MM.1S (cell line): Measurements from ENCODE around the gene GRM5.
"Not testable (repeated sequence)": the region's sequence is repeated elsewhere in the genome, so short reads cannot be mapped to it uniquely, and the experiment has no call there.

Experiments
- DNase-seq: peaks from one replicate; pipeline ENCODE4 v3.0.0-alpha.2; 2015
- H2AFZ ChIP-seq: fragments of 300-600 bp; sonication (generic); 2 replicates; pipeline ENCODE4 v1.6.0; 2016; ENCODE audit warnings: antibody characterized with exemption, low read length
- H3F3A ChIP-seq: fragments of 300-600 bp; sonication (generic); 2 replicates; pipeline ENCODE4 v1.6.1; 2016; ENCODE audit warnings: mild to moderate bottlenecking, antibody characterized with exemption, low read length, moderate library complexity, mixed read lengths; ENCODE audit not compliant: insufficient read depth
- H3K27ac ChIP-seq: fragments of 300-600 bp; sonication (generic); 2 replicates; pipeline ENCODE4 v1.5.1; 2016; ENCODE audit warnings: mild to moderate bottlenecking, low read length
- H3K27me3 ChIP-seq: fragments of 300-600 bp; sonication (generic); replicated peaks from 2 replicates; pipeline ENCODE4 v1.6.0; 2016; ENCODE audit warnings: low read length; ENCODE audit not compliant: insufficient read depth
- H3K36me3 ChIP-seq: fragments of 300-600 bp; sonication (generic); replicated peaks from 2 replicates; pipeline ENCODE4 v1.6.1; 2016; ENCODE audit warnings: mild to moderate bottlenecking, low read length, mixed read lengths; ENCODE audit not compliant: insufficient read depth
- H3K4me1 ChIP-seq: fragments of 300-600 bp; sonication (generic); 2 replicates; pipeline ENCODE4 v1.6.1; 2016; ENCODE audit warnings: low read length, mixed read lengths
- H3K4me2 ChIP-seq: fragments of 300-600 bp; sonication (generic); 2 replicates; pipeline ENCODE4 v1.6.0; 2016; ENCODE audit warnings: low read depth, low read length
- H3K4me3 ChIP-seq: fragments of 300-600 bp; sonication (generic); 2 replicates; pipeline ENCODE4 v1.5.1; 2016; ENCODE audit warnings: low read length, mixed read lengths
- H3K79me2 ChIP-seq: fragments of 300-600 bp; sonication (generic); 2 replicates; pipeline ENCODE4 v1.6.1; 2016; ENCODE audit warnings: mixed run types, low read length, mixed read lengths
- H3K9ac ChIP-seq: fragments of 300-600 bp; sonication (generic); 2 replicates; pipeline ENCODE4 v1.6.1; 2016; ENCODE audit warnings: low read length, mixed read lengths
- H3K9me2 ChIP-seq: fragments of 300-600 bp; sonication (generic); replicated peaks from 2 replicates; pipeline ENCODE4 v1.6.1; 2016; ENCODE audit warnings: mild to moderate bottlenecking, low read length, mixed read lengths; ENCODE audit not compliant: insufficient read depth
- H3K9me3 ChIP-seq: fragments of 300-600 bp; sonication (generic); replicated peaks from 2 replicates; pipeline ENCODE4 v1.6.1; 2016; ENCODE audit warnings: mild to moderate bottlenecking, low read length, mixed read lengths; ENCODE audit not compliant: insufficient read depth
- H4K20me1 ChIP-seq: fragments of 300-600 bp; sonication (generic); 2 replicates; pipeline ENCODE4 v1.6.1; 2016; ENCODE audit warnings: mild to moderate bottlenecking, low read length, moderate library complexity, mixed read lengths; ENCODE audit not compliant: insufficient read depth
- EZH2 ChIP-seq: fragments of 300-600 bp; sonication (generic); optimal IDR thresholded peaks from 2 replicates; pipeline ENCODE3; 2017; ENCODE audit warnings: low read depth, mild to moderate bottlenecking, antibody characterized with exemption, low read length, mixed read lengths
- EZH2phosphoT487 ChIP-seq: fragments of 300-600 bp; sonication (generic); IDR thresholded peaks from 2 replicates; pipeline ENCODE4 v1.6.1; 2018; ENCODE audit warnings: antibody characterized with exemption, low read length
- TF ChIP-seq, protein P1 (sequence below): fragments of 300-600 bp; sonication (generic); IDR thresholded peaks from 2 replicates; pipeline ENCODE4 v1.5.1; 2016; ENCODE audit warnings: antibody characterized with exemption, low read length, mixed read lengths

Gene GRM5

DNA sequence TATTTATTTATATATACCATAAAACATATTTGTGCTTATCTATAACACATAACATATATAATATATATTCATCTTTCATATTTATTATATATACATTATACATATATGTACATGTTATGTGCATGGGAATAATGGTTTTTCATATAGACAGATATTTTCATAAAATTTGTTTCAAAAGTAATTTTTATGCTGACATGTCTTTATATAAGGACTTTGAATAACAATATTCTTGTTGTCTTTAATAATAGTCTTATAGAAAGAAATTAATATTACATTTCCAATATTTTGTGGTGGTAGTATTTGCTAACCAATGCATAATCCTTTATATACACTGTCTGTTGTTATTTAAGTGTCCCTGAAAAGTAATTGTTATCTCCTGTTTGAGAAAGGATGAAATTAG is 49.6 kb downstream of the GRM5 start:
- no peak overlapping the region for H3K9ac ChIP-seq

DNA sequence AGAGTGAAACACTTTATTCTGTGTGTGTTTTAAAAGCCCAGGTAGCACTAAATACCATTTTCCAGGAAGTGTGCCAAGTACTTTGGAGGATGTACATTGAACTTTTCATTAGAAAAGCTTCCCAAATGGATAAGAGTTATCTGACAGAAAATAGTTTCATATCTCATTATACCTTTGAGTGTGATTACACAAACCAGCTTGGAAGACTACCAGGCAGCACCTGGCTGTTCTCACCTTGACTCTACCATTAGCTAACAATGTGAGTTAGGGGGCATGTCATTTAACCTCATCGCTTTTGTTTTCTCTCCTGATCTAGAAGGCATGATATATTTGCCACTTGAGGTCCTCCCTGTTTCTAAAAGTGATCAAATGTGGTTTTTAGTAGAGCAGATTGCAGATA is 50.2 kb downstream of the GRM5 start:
- Histone ChIP-seq H3K79me2 (no peaks in the 10 kb centered on the region), H3K9me2 (no peaks in the 10 kb centered on the region), H3K4me1 (no peaks in the 10 kb centered on the region), H3K27me3 (no peaks in the 10 kb centered on the region), H2AFZ (no peak overlapping the region), H3K4me3 (no peak overlapping the region), H3K4me2 (no peak overlapping the region), H3K9ac (no peak overlapping the region), H3K36me3 (no peaks in the 10 kb centered on the region), H3K27ac (no peak overlapping the region), H3K9me3 (no peaks in the 10 kb centered on the region), H4K20me1 (no peaks in the 10 kb centered on the region), H3F3A (no peaks in the 10 kb centered on the region)
- no peak for TF ChIP-seq EZH2phosphoT487
- no peak for TF ChIP-seq EZH2
- TF ChIP-seq, protein P1, sequence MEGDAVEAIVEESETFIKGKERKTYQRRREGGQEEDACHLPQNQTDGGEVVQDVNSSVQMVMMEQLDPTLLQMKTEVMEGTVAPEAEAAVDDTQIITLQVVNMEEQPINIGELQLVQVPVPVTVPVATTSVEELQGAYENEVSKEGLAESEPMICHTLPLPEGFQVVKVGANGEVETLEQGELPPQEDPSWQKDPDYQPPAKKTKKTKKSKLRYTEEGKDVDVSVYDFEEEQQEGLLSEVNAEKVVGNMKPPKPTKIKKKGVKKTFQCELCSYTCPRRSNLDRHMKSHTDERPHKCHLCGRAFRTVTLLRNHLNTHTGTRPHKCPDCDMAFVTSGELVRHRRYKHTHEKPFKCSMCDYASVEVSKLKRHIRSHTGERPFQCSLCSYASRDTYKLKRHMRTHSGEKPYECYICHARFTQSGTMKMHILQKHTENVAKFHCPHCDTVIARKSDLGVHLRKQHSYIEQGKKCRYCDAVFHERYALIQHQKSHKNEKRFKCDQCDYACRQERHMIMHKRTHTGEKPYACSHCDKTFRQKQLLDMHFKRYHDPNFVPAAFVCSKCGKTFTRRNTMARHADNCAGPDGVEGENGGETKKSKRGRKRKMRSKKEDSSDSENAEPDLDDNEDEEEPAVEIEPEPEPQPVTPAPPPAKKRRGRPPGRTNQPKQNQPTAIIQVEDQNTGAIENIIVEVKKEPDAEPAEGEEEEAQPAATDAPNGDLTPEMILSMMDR = no peak
- DNase-seq = no peak

More for the DNA sequence above, 49.6 kb downstream of the GRM5 start:
- Histone ChIP-seq H3K9me2 (no peaks in the 10 kb centered on the region), H3K36me3 (no peaks in the 10 kb centered on the region), H3K27me3 (no peaks in the 10 kb centered on the region), H2AFZ (no peak overlapping the region), H3K4me2 (no peak overlapping the region), H3K4me1 (no peaks in the 10 kb centered on the region), H3K27ac (no peak overlapping the region), H4K20me1 (no peaks in the 10 kb centered on the region), H3K4me3 (no peak overlapping the region), H3K9me3 (no peaks in the 10 kb centered on the region), H3F3A (no peaks in the 10 kb centered on the region), H3K79me2 (no peaks in the 10 kb centered on the region)
- no peak for DNase-seq
- TF ChIP-seq EZH2 (no peak), EZH2phosphoT487 (no peak)
- TF ChIP-seq, protein P1 = no peak

DNA sequence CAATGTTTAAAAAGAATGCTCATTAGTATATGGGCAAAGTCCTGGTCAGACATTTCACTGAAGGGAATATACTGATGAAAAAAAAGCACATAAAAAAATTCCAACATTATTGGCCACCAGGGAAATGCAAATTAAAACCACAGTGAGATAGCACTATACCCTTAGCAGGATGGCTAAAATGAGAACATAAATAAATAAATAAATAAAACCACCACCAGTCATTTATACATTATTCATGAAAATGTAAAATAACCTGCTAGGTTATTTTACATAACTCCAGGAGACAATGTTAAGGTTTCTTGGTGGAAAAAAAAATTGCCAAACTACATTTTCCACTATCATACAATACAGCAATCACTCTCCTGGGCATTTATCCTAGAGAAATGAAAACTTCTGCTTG is 64.9 kb downstream of the GRM5 start:
- not testable (repeated sequence) for H3K27me3 ChIP-seq

DNA sequence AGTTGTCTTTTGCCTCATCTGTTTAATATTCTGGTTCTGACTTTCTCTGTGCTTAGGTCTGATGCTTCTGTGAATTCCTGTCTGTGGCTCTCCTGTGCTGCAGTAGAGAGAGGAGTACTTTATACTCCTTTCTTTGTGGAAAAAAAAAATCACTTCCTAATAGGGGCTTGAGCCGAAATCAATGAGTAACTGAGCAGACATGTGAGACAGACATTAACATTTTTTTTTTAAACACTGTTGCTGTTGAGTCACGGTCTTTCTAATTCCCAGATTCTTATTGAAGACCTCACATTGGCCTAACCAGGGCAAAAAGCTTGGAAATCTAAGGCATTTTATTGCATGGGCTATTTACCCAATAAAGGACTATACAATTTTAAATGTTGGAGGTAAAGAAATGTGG is 86.1 kb downstream of the GRM5 start:
- no peak overlapping the region for H2AFZ ChIP-seq
- DNase-seq = no peak
- no peaks in the 10 kb centered on the region for H4K20me1 ChIP-seq
- TF ChIP-seq EZH2phosphoT487 (no peak), EZH2 (no peak)
- TF ChIP-seq, protein P1 = no peak
- H3K9me3 ChIP-seq = no peaks in the 10 kb centered on the region
- no peak overlapping the region for H3K4me3 ChIP-seq
- no peaks in the 10 kb centered on the region for H3K79me2 ChIP-seq
- H3K4me2 ChIP-seq = no peak overlapping the region
- no peaks in the 10 kb centered on the region for H3K36me3 ChIP-seq
- no peak overlapping the region for H3K27ac ChIP-seq
- H3K4me1 ChIP-seq = no peaks in the 10 kb centered on the region
- H3F3A ChIP-seq = no peaks in the 10 kb centered on the region
- H3K27me3 ChIP-seq = no peaks in the 10 kb centered on the region
- H3K9ac ChIP-seq = no peak overlapping the region
- no peaks in the 10 kb centered on the region for H3K9me2 ChIP-seq

More for the DNA sequence above, 64.9 kb downstream of the GRM5 start:
- H3K9me3 ChIP-seq, H3K27ac ChIP-seq, H3F3A ChIP-seq, H3K4me3 ChIP-seq, H2AFZ ChIP-seq, H3K4me2 ChIP-seq, H3K9me2 ChIP-seq, DNase-seq, H3K79me2 ChIP-seq, H3K4me1 ChIP-seq, H3K36me3 ChIP-seq, H4K20me1 ChIP-seq, H3K9ac ChIP-seq: not testable (repeated sequence)

DNA sequence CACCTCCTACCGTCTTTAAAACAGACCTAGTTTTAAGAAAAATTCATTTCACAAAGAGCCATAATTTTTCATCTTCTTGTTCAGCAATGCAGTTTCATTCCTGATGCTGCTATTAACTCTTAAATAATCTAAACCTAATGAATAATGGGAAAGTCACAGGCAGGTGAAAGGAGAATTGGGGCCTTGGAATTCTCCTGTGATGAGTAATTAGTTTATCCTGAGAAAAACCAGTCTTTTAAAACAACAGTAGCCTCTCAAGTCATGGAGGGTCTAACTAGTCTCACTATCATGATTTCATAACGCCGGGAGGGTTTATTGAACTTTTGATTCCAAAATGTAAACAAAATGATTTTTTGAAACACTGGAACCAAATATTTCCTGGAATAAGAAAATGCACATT is 86.8 kb downstream of the GRM5 start:
- H3K4me1 ChIP-seq, H3K4me2 ChIP-seq, H3K27me3 ChIP-seq, H3K9ac ChIP-seq, H4K20me1 ChIP-seq, H3K4me3 ChIP-seq, DNase-seq, H3K9me2 ChIP-seq, H3K79me2 ChIP-seq, H3K9me3 ChIP-seq, H3K27ac ChIP-seq, H3F3A ChIP-seq, H3K36me3 ChIP-seq, H2AFZ ChIP-seq: not testable (repeated sequence)

DNA sequence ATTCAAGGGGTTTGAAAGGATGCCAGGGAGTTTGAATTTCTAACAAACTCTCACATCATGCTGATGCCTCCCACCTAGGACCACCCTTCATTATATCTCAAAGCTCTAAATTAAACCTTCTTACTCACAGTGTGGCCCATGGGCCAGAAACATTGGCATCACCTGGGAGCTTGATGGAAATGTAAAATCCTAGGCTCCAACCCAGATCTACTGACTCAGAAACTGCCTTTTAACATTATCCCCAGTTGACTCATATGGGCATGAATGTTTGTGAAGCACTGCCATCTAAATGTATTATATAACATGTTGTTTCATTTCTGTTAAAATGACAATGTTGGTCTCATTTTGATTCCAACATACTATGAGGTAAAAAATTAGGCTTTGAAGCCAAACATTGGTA is 90.3 kb downstream of the GRM5 start:
- not testable (repeated sequence) for H3K4me1 ChIP-seq, H3K9ac ChIP-seq, H4K20me1 ChIP-seq, H3K27ac ChIP-seq, H3K79me2 ChIP-seq, H3K9me2 ChIP-seq, H2AFZ ChIP-seq, H3K36me3 ChIP-seq, H3K27me3 ChIP-seq, H3F3A ChIP-seq, H3K4me2 ChIP-seq, H3K4me3 ChIP-seq, H3K9me3 ChIP-seq, DNase-seq
